DND-41 (cell line): ENCODE data around the gene NAGPA.
A peak's percentile ranks its signal among the peaks of the same experiment; 100 is the strongest.

Source experiments
- ATAC-seq: fragments of 200-7000 bp; cut with Tn5 transposase; 3 replicates; pipeline ENCODE4 v1.9.1; 2021; ENCODE audit warnings: low read depth; ENCODE audit not compliant: insufficient read depth
- DNase-seq: peaks from one replicate; pipeline ENCODE4 v3.0.0-alpha.2; 2020
- H2AFZ ChIP-seq: 2 replicates; pipeline ENCODE4 v1.6.0; 2012; ENCODE audit warnings: low read depth, low read length
- H3K27ac ChIP-seq: 2 replicates; pipeline ENCODE4 v1.5.1; 2012; ENCODE audit warnings: low read length, inconsistent platforms
- H3K27me3 ChIP-seq: fragments of 200-600 bp; sonication (generic); 2 replicates; pipeline ENCODE4 v1.6.0; 2012; ENCODE audit warnings: low read length, mild to moderate bottlenecking, inconsistent platforms; ENCODE audit not compliant: insufficient read depth, poor library complexity
- H3K36me3 ChIP-seq: 2 replicates; pipeline ENCODE4 v1.5.1; 2012; ENCODE audit warnings: low read length, inconsistent platforms; ENCODE audit not compliant: insufficient read depth
- H3K4me1 ChIP-seq: 2 replicates; pipeline ENCODE4 v1.5.1; 2012; ENCODE audit warnings: mild to moderate bottlenecking, low read length; ENCODE audit not compliant: insufficient read depth
- H3K4me2 ChIP-seq: 2 replicates; pipeline ENCODE4 v1.6.0; 2012; ENCODE audit warnings: mild to moderate bottlenecking, moderate library complexity, low read length, inconsistent platforms; ENCODE audit not compliant: insufficient read depth
- H3K4me3 ChIP-seq, 2 experiments: fragments of 200-600 bp in 1 of 2; shearing (Covaris generic) in 1 of 2; 2 replicates each; pipeline ENCODE4 v1.5.1; 2012 to 2016; ENCODE audit warnings: inconsistent platforms in 2 of 2, low read length in 2 of 2, mild to moderate bottlenecking in 2 of 2, low read depth in 1 of 2, moderate library complexity in 1 of 2
- H3K79me2 ChIP-seq: 2 replicates; pipeline ENCODE4 v1.6.0; 2012; ENCODE audit warnings: low read length, inconsistent platforms; ENCODE audit not compliant: insufficient read depth
- H3K9ac ChIP-seq: 2 replicates; pipeline ENCODE4 v1.6.0; 2012; ENCODE audit warnings: low read depth, mild to moderate bottlenecking, inconsistent platforms, low read length, moderate library complexity
- H3K9me3 ChIP-seq: 2 replicates; pipeline ENCODE4 v1.5.1; 2012; ENCODE audit warnings: low read length, moderate library complexity, mild to moderate bottlenecking, inconsistent platforms; ENCODE audit not compliant: insufficient read depth, severe bottlenecking
- H4K20me1 ChIP-seq: 2 replicates; pipeline ENCODE4 v1.6.0; 2012; ENCODE audit warnings: low read length; ENCODE audit not compliant: insufficient read depth
- EZH2 ChIP-seq: IDR thresholded peaks from 3 replicates; pipeline ENCODE4 v1.6.1; 2012; ENCODE audit warnings: borderline replicate concordance, low read depth, mild to moderate bottlenecking, moderate library complexity, low read length, inconsistent platforms; ENCODE audit not compliant: severe bottlenecking
- TF ChIP-seq, protein P1 (sequence below): IDR thresholded peaks from 2 replicates; pipeline ENCODE4 v1.5.1; 2012; ENCODE audit warnings: borderline replicate concordance, low read length, moderate library complexity, mild to moderate bottlenecking; ENCODE audit not compliant: poor library complexity, severe bottlenecking; ENCODE audit errors: extremely low read depth

The NAGPA gene

DNA sequence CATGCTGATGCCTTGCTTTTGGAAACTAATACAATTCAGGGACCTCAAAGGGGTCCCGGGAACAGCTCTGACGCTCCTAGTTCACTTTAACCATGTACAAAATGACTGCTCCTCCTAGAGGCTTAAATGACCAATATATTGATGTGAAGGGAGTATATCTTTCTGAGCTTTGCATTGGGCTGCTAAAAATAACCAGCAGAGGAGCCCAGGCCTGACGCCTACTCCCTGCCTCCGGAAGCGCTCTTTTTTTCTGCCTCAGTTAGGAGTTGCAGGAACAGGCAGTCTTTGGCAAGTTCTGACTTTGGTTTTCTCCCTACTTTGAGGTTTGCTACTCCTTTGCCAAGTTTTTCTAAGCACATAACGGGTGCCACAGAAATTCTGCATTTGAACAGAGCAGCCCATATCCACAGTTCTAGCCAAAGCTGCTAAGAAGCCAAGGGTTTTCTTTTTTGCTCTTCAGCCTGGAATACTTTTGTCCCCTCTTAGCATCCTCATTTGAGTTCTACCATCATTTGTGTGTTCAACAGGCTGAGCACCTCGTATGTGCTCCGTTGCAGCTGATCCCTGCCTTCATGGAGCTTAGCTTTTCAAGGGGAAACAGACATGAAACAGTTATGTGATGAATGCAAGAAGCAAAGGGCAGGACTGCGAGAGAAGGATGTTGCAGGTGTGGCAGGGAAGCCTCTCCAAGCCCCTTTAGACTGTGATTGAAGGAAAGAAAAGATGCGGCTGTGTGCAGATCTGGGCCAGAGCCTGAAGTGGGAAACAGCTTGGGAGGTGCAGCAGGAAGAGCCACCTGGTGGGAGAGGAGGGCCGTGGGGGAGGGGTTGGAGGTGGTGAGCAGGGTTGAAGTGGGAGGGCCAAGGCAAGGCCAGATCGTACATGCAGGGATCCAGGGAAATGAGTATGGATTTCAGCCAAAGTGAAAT, 2.8 kb upstream of the NAGPA start:
- Histone ChIP-seq H3K27ac (no peak overlapping the region), H3K4me3 (no peak overlapping the region), H3K36me3 (no peaks in the 10 kb centered on the region), H2AFZ (no peak overlapping the region), H3K4me2 (no peak overlapping the region), H3K27me3 (no peaks in the 10 kb centered on the region), H3K79me2 (no peaks in the 10 kb centered on the region), H3K9me3 (no peaks in the 10 kb centered on the region), H4K20me1 (no peaks in the 10 kb centered on the region; the same call in 1 of the 2 replicates), H3K4me1 (peaks cover 25% of the 10 kb centered on the region), H3K9ac (no peak overlapping the region)
- no peak for ATAC-seq
- no peak for DNase-seq
- TF ChIP-seq EZH2: no peak
- TF ChIP-seq, protein P1, sequence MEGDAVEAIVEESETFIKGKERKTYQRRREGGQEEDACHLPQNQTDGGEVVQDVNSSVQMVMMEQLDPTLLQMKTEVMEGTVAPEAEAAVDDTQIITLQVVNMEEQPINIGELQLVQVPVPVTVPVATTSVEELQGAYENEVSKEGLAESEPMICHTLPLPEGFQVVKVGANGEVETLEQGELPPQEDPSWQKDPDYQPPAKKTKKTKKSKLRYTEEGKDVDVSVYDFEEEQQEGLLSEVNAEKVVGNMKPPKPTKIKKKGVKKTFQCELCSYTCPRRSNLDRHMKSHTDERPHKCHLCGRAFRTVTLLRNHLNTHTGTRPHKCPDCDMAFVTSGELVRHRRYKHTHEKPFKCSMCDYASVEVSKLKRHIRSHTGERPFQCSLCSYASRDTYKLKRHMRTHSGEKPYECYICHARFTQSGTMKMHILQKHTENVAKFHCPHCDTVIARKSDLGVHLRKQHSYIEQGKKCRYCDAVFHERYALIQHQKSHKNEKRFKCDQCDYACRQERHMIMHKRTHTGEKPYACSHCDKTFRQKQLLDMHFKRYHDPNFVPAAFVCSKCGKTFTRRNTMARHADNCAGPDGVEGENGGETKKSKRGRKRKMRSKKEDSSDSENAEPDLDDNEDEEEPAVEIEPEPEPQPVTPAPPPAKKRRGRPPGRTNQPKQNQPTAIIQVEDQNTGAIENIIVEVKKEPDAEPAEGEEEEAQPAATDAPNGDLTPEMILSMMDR: no peak

DNA sequence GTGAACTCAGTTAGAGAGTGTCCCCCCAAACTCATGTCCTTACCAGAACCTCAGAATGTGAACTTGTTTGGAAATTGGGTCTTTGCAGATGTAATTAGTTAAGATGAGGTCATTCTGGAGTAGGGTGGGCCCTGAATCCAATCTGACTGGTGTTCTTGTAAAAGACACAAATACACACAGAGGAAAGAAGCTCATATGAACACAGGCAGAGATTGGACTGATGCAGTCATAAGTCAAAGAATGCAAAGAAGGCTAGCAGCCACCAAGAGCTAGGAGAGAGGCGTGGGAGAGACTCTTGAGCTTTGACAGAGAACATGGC, 2.1 kb upstream of the NAGPA start:
- ATAC-seq (no peak), DNase-seq (no peak)
- Histone ChIP-seq H3K27me3 (no peaks in the 10 kb centered on the region), H3K9ac (no peak overlapping the region), H3K4me2 (no peak overlapping the region), H3K36me3 (no peaks in the 10 kb centered on the region), H3K79me2 (no peaks in the 10 kb centered on the region), H3K4me1 (peaks cover 25% of the 10 kb centered on the region), H4K20me1 (no peaks in the 10 kb centered on the region), H3K4me3 (no peak overlapping the region), H3K9me3 (no peaks in the 10 kb centered on the region), H3K27ac (no peak overlapping the region), H2AFZ (no peak overlapping the region)
- TF ChIP-seq EZH2: no peak
- TF ChIP-seq, protein P1: no peak

DNA sequence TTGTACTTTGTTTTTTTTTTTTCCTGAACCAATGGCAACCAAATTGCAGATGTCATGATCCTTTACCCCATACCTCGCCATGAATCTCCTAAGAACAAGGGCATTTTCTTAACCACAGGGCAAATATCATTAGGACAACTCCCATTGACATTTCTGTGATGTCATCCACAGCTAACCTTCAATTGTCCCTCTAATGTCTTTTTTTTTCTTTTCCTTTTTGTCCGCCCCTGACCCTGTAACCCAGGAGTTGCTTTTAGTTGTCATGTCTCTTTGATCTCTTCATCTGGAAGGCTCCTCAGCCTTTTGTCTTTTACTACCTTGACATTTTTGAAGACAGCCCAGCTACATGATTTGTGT, 410 bp upstream of the NAGPA start:
- Histone ChIP-seq H3K9me3 (no peaks in the 10 kb centered on the region), H3K4me2 (peak overlapping the region; percentile 85), H4K20me1 (no peaks in the 10 kb centered on the region), H3K27me3 (no peaks in the 10 kb centered on the region), H3K9ac (peak overlapping the region; percentile 67), H3K4me3 (peak overlapping the region; percentile 43 to 70; a peak in 3 of 4 replicates), H2AFZ (peak overlapping the region; percentile 94), H3K27ac (peak overlapping the region; percentile 58), H3K4me1 (peaks cover 25% of the 10 kb centered on the region), H3K36me3 (no peaks in the 10 kb centered on the region), H3K79me2 (no peaks in the 10 kb centered on the region)
- DNase-seq (no peak), ATAC-seq (no peak)
- TF ChIP-seq EZH2: no peak
- TF ChIP-seq, protein P1: no peak
